Activated CD8-positive, alpha-beta T cell treated with anti-CD3 and anti-CD28 coated beads for 36 hours (primary cell): ENCODE measurements around the gene NR5A2. TPM values are rescaled to one million over a fixed set of nuclear protein-coding genes. Genes with fewer than 3 reads are reported as not detected.

ENCODE experiments used
- ATAC-seq: fragments of 200-7000 bp; cut with Tn5 transposase; one replicate; pipeline ENCODE4 v1.10.0; 2021; ENCODE audit warnings: mild to moderate bottlenecking, moderate library complexity
- CTCF ChIA-PET: fragments of 350-600 bp; sonication (Branson Sonifier 250); formaldehyde crosslinking; loops from one replicate; lab custom pipeline; 2021; ENCODE audit warnings: antibody characterized with exemption; lab: Charles Lee
- POLR2A ChIA-PET: fragments of 350-600 bp; sonication (Branson Sonifier 250); formaldehyde crosslinking; loops from one replicate; lab custom pipeline; 2021; ENCODE audit warnings: antibody characterized with exemption; lab: Charles Lee
- DNase-seq: peaks from one replicate; pipeline ENCODE4 v3.0.0-alpha.2; 2020
- H3K27ac Mint-ChIP-seq: one replicate; pipeline ENCODE4 v1.8.0; 2021; ENCODE audit warnings: mild to moderate bottlenecking, mixed read lengths
- H3K27me3 Mint-ChIP-seq: one replicate; pipeline ENCODE4 v1.8.0; 2021; ENCODE audit warnings: mixed read lengths
- H3K36me3 Mint-ChIP-seq: one replicate; pipeline ENCODE4 v1.8.0; 2021; ENCODE audit warnings: low read depth, mixed read lengths
- H3K4me1 Mint-ChIP-seq: one replicate; pipeline ENCODE4 v1.8.0; 2021; ENCODE audit warnings: low read depth, mixed read lengths
- H3K4me3 Mint-ChIP-seq: one replicate; pipeline ENCODE4 v1.8.0; 2021; ENCODE audit warnings: mild to moderate bottlenecking, moderate library complexity, mixed read lengths
- H3K9me3 Mint-ChIP-seq: one replicate; pipeline ENCODE4 v1.8.0; 2021; ENCODE audit warnings: mixed read lengths
- CTCF ChIP-seq: fragments of 200-600 bp; IDR thresholded peaks from one replicate; pipeline ENCODE4 v1.8.0; 2022; ENCODE audit warnings: antibody characterized with exemption, mild to moderate bottlenecking
- intact Hi-C: fragments of 100-400 bp; cut with micrococcal nuclease; formaldehyde crosslinking; loops from one replicate; pipeline ENCODE4 v1.10.0; 2022
- total RNA-seq, 2 experiments: library from RNA; stranded (reverse); gene quantifications; one replicate each; pipeline ENCODE4 v1.2.3, GENCODE V29; 2021

The NR5A2 gene
- total RNA-seq, 2 experiments from 2014 or later = not detected

- no peak for DNase-seq
- no peak overlapping the region for H3K4me3 Mint-ChIP-seq
- peaks cover 48% of the 10 kb centered on the region for H3K27me3 Mint-ChIP-seq
- POLR2A ChIA-PET = no interaction called here
- intact Hi-C loops = loop anchor here (10.0 kb wide), 1 partner anchor 86 kb away; no protein-coding TSS in a partner anchor
- H3K27ac Mint-ChIP-seq = no peak overlapping the region
- CTCF ChIA-PET = no interaction called here
- ATAC-seq = no peak
- no peaks in the 10 kb centered on the region for H3K9me3 Mint-ChIP-seq
- peaks cover 7% of the 10 kb centered on the region for H3K4me1 Mint-ChIP-seq
- no peak for TF ChIP-seq CTCF
- H3K36me3 Mint-ChIP-seq = no peaks in the 10 kb centered on the region
Measured at GRCh38 chr1:200030791-200031190, 3.3 kb downstream of the NR5A2 start.

GRCh38 chr1:200033511-200034261, 6.2 kb downstream of the NR5A2 start:
- H3K9me3 Mint-ChIP-seq = no peaks in the 10 kb centered on the region
- H3K36me3 Mint-ChIP-seq = no peaks in the 10 kb centered on the region
- H3K27ac Mint-ChIP-seq = no peak overlapping the region
- intact Hi-C loops = loop anchor here (10.0 kb wide), 1 partner anchor 89 kb away; no protein-coding TSS in a partner anchor
- no peak overlapping the region for H3K4me3 Mint-ChIP-seq
- CTCF ChIA-PET = no interaction called here
- DNase-seq (no peak), ATAC-seq (no peak)
- no peak for TF ChIP-seq CTCF
- peaks cover 8% of the 10 kb centered on the region for H3K4me1 Mint-ChIP-seq
- POLR2A ChIA-PET = no interaction called here
- peaks cover 35% of the 10 kb centered on the region for H3K27me3 Mint-ChIP-seq

- Mint-ChIP-seq H3K9me3 (no peaks in the 10 kb centered on the region), H3K27me3 (peaks cover 35% of the 10 kb centered on the region), H3K36me3 (no peaks in the 10 kb centered on the region), H3K4me1 (peaks cover 6% of the 10 kb centered on the region), H3K4me3 (no peak overlapping the region), H3K27ac (no peak overlapping the region)
- ATAC-seq = no peak
- intact Hi-C loops = loop anchor here (10.0 kb wide), 1 partner anchor 89 kb away; no protein-coding TSS in a partner anchor
- ChIA-PET CTCF (no interaction called here), POLR2A (no interaction called here)
- no peak for TF ChIP-seq CTCF
- DNase-seq = no peak
Measured at GRCh38 chr1:200034262-200034557, 6.7 kb downstream of the NR5A2 start.

- Mint-ChIP-seq H3K9me3 (no peaks in the 10 kb centered on the region), H3K4me1 (peaks cover 7% of the 10 kb centered on the region), H3K36me3 (no peaks in the 10 kb centered on the region), H3K4me3 (no peak overlapping the region), H3K27me3 (peaks cover 31% of the 10 kb centered on the region), H3K27ac (no peak overlapping the region)
- TF ChIP-seq CTCF = no peak
- DNase-seq = no peak
- intact Hi-C loops = loop anchor here (10.0 kb wide), 1 partner anchor 90 kb away; no protein-coding TSS in a partner anchor
- ChIA-PET POLR2A (no interaction called here), CTCF (no interaction called here)
- ATAC-seq = no peak
Measured at GRCh38 chr1:200034761-200035396, 7.4 kb downstream of the NR5A2 start.

- peaks cover 12% of the 10 kb centered on the region for H3K4me1 Mint-ChIP-seq
- TF ChIP-seq CTCF = no peak
- H3K27ac Mint-ChIP-seq = no peak overlapping the region
- POLR2A ChIA-PET = no interaction called here
- H3K4me3 Mint-ChIP-seq = no peak overlapping the region
- ATAC-seq = no peak
- no peaks in the 10 kb centered on the region for H3K9me3 Mint-ChIP-seq
- H3K36me3 Mint-ChIP-seq = no peaks in the 10 kb centered on the region
- DNase-seq = no peak
- peaks cover 31% of the 10 kb centered on the region for H3K27me3 Mint-ChIP-seq
- CTCF ChIA-PET = no interaction called here
- intact Hi-C loops = loop anchor here (10.0 kb wide), 1 partner anchor 91 kb away; no protein-coding TSS in a partner anchor
Measured at GRCh38 chr1:200035397-200035955, 8.0 kb downstream of the NR5A2 start.
